HG03039 (cell line): Measurements from ENCODE around the gene COG5.

Experiments used
- ATAC-seq: cut with Tn5 transposase; IDR thresholded peaks from one replicate; pipeline ENCODE4 v1.9.1; 2021; ENCODE audit warnings: mild to moderate bottlenecking, moderate library complexity; ENCODE audit not compliant: unreplicated experiment

COG5 gene

GRCh38 chr7:107196834-107197610 is 366.7 kb downstream of the COG5 start:
- no peak for ATAC-seq

- no peak for ATAC-seq
Measured at GRCh38 chr7:107194052-107194451, 369.7 kb downstream of the COG5 start.

- no peak for ATAC-seq
Measured at GRCh38 chr7:107190090-107190489, 373.6 kb downstream of the COG5 start.

GRCh38 chr7:107187774-107188173 is 375.9 kb downstream of the COG5 start:
- ATAC-seq: no peak

- ATAC-seq: no peak
Measured at GRCh38 chr7:107186240-107186639, 377.5 kb downstream of the COG5 start.

GRCh38 chr7:107185716-107186115 is 378.0 kb downstream of the COG5 start:
- ATAC-seq: no peak

GRCh38 chr7:107181172-107181571 is 382.5 kb downstream of the COG5 start:
- ATAC-seq: no peak

GRCh38 chr7:107180378-107180777 is 383.3 kb downstream of the COG5 start:
- no peak for ATAC-seq

- no peak for ATAC-seq
Measured at GRCh38 chr7:107179326-107180164, 384.2 kb downstream of the COG5 start.

- peak; percentile 53 for ATAC-seq
Measured at GRCh38 chr7:107173691-107174406, 389.9 kb downstream of the COG5 start.

GRCh38 chr7:107173191-107173590 is 390.5 kb downstream of the COG5 start:
- no peak for ATAC-seq

GRCh38 chr7:107172276-107173032 is 391.3 kb downstream of the COG5 start:
- ATAC-seq: no peak

GRCh38 chr7:107171496-107171895 is 392.2 kb downstream of the COG5 start:
- no peak for ATAC-seq

- ATAC-seq: no peak
Measured at GRCh38 chr7:107170051-107170915, 393.4 kb downstream of the COG5 start.

GRCh38 chr7:107169120-107170050 is 394.3 kb downstream of the COG5 start:
- peak; percentile 23 for ATAC-seq

- ATAC-seq: peak; percentile 87
Measured at GRCh38 chr7:107168233-107169119, 395.2 kb downstream of the COG5 start, which contains the start of gene HBP1. Gene HBP1 (plus strand): TSS chr7:107169003. CDS start chr7:107179894, 10,891 bp downstream.

GRCh38 chr7:107167483-107168232 is 396.1 kb downstream of the COG5 start:
- ATAC-seq: no peak
